H1 (cell line): ENCODE measurements around the gene KRTAP9-7. TPM values are rescaled to one million over a fixed set of nuclear protein-coding genes. Genes with fewer than 3 reads are reported as not detected.

ENCODE experiments used
- ASH2L ChIP-seq: fragments of 200-600, 300-600 bp; sonication (generic); IDR thresholded peaks from one replicate; pipeline ENCODE4 v1.7.1; 2017; ENCODE audit warnings: low read length
- ATF2 ChIP-seq: IDR thresholded peaks from 2 replicates; pipeline ENCODE4 v1.6.1; 2012; ENCODE audit warnings: low read length, inconsistent platforms
- BCL11A ChIP-seq, 2 experiments: IDR thresholded peaks; one replicate each; pipeline ENCODE4 v1.6.1; 2011; ENCODE audit warnings: low read depth in 2 of 2, low read length in 2 of 2, mild to moderate bottlenecking in 2 of 2
- EZH2 ChIP-seq: fragments of 200-600 bp; sonication (generic); IDR thresholded peaks from 2 replicates; pipeline ENCODE4 v1.7.1; 2012; ENCODE audit warnings: low read depth, mild to moderate bottlenecking, moderate library complexity, low read length, inconsistent platforms; ENCODE audit not compliant: severe bottlenecking
- PHF8 ChIP-seq: fragments of 200-600 bp; sonication (generic); conservative IDR thresholded peaks from 2 replicates; pipeline ENCODE4 v1.7.1; 2012; ENCODE audit warnings: low read depth, mild to moderate bottlenecking, inconsistent platforms, low read length, moderate library complexity
- POLR2A ChIP-seq, 2 experiments: IDR thresholded peaks; 1 replicate in 1 of 2; 2 replicates in 1 of 2; pipeline ENCODE4 v1.6.1; 2011; ENCODE audit warnings: low read depth in 2 of 2, low read length in 2 of 2, mild to moderate bottlenecking in 2 of 2; ENCODE audit errors: control extremely low read depth in 1 of 2
- SP2 ChIP-seq: IDR thresholded peaks from 2 replicates; pipeline ENCODE4 v1.6.1; 2012; ENCODE audit warnings: mild to moderate bottlenecking, low read length, inconsistent platforms
- TAF7 ChIP-seq: optimal IDR thresholded peaks from 2 replicates; pipeline ENCODE3; 2011; ENCODE audit warnings: low read depth, mild to moderate bottlenecking, inconsistent platforms, low read length, moderate library complexity, borderline replicate concordance
- polyA plus RNA-seq, 7 experiments: library from polyadenylated mRNA; depleted of rRNA in 3 of 7; stranded (reverse) in 5 of 7; unstranded in 2 of 7; fragments of >200 nt in 5 of 7; fragments of 200-250 nt in 2 of 7; gene quantifications; 1 replicate in 5 of 7; 2 replicates in 1 of 7; 4 replicates in 1 of 7; pipeline versions ENCODE4 v1.2.1 to v1.2.3, GENCODE V29; 2011 to 2013; ENCODE audit warnings: missing spikeins in 2 of 7, mixed read lengths in 2 of 7
- total RNA-seq: library from RNA; stranded (reverse); fragmentation: NEBNext Ultra II Directional; extraction: Animal tissue kit (Norgen Biotek cat#: 25700); gene quantifications from 2 replicates; pipeline ENCODE4 v1.2.1, GENCODE V29; 2021

KRTAP9-7 gene
- total and polyA plus RNA-seq, 2 of the 8 experiments (the other 6 are each of a cell fraction or from before 2014, with no cell fraction given) = not detected

GRCh38 chr17:41230094-41230493 lies 45.4 kb upstream of the KRTAP9-7 start (continued):
- TF ChIP-seq PHF8 (no peak), TAF7 (no peak), EZH2 (no peak), BCL11A (IDR thresholded peaks at IDR 0.05; ENCODE audit: low read depth in 2 of 2, low read length in 2 of 2) (no peak), SP2 (no peak), ATF2 (no peak), POLR2A (IDR thresholded peaks at IDR 0.05; ENCODE audit: control extremely low read depth in 1 of 2, low read depth in 2 of 2, low read length in 2 of 2) (no peak), ASH2L (no peak)
- TF ChIP-seq, all 59 proteins: peak for 0
